ENCODE results near the gene MGME1. TPM values are rescaled to one million over a fixed set of nuclear protein-coding genes. Genes with fewer than 3 reads are reported as not detected.

MGME1 gene
- total and polyA plus RNA-seq, 2 of the 13 experiments (the other 11 are each of a cell fraction or from before 2014, with no cell fraction given) = 36.7 to 66.6 TPM

- TF ChIP-seq, protein P1, sequence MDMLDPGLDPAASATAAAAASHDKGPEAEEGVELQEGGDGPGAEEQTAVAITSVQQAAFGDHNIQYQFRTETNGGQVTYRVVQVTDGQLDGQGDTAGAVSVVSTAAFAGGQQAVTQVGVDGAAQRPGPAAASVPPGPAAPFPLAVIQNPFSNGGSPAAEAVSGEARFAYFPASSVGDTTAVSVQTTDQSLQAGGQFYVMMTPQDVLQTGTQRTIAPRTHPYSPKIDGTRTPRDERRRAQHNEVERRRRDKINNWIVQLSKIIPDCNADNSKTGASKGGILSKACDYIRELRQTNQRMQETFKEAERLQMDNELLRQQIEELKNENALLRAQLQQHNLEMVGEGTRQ (IDR thresholded peaks at IDR 0.05; ENCODE audit: low read depth, low read length) = peak; percentile 58; the same call in 1 of the 2 replicates
- TF ChIP-seq, protein P1 (CRISPR knock-in tag; IDR thresholded peaks at IDR 0.05; ENCODE audit: borderline replicate concordance) = peak; percentile 76
- TF ChIP-seq PHF5A (CRISPR knock-in tag; IDR thresholded peaks at IDR 0.05; ENCODE audit: low read depth, unreplicated experiment) (peak; percentile 98), ZNF256 (CRISPR knock-in tag; conservative IDR thresholded peaks at IDR 0.05) (peak; percentile 89), ZNF766 (CRISPR knock-in tag; IDR thresholded peaks at IDR 0.05; ENCODE audit: borderline replicate concordance) (no peak), DMAP1 (CRISPR knock-in tag; IDR thresholded peaks at IDR 0.05) (peak; percentile 100), DPF2 (CRISPR knock-in tag; IDR thresholded peaks at IDR 0.05; ENCODE audit: borderline replicate concordance, low read depth) (no peak), ZKSCAN8 (CRISPR knock-in tag; IDR thresholded peaks at IDR 0.05; ENCODE audit: borderline replicate concordance) (peak; percentile 87), ZNF382 (CRISPR knock-in tag; IDR thresholded peaks at IDR 0.05; ENCODE audit: borderline replicate concordance) (no peak), BHLHE40 (IDR thresholded peaks at IDR 0.05; ENCODE audit: low read length) (peak; percentile 64), PAF1 (CRISPR knock-in tag; IDR thresholded peaks at IDR 0.05) (peak; percentile 35; the same call in 1 of the 2 replicates), MED13 (CRISPR knock-in tag; IDR thresholded peaks at IDR 0.05) (peak; percentile 96), GATAD2A (CRISPR knock-in tag; IDR thresholded peaks at IDR 0.05) (peak; percentile 74; the same call in 1 of the 2 replicates), POLR2AphosphoS2 (IDR thresholded peaks at IDR 0.05; ENCODE audit: low read depth, low read length) (peak; percentile 96), NR2F6 (IDR thresholded peaks at IDR 0.05) (no peak), NR2F6 (CRISPR knock-in tag; IDR thresholded peaks at IDR 0.05) (peak; percentile 67; the same call in 1 of the 2 replicates), PHF21A (CRISPR knock-in tag; IDR thresholded peaks at IDR 0.05) (peak; percentile 99), NKX3-1 (CRISPR knock-in tag; IDR thresholded peaks at IDR 0.05) (peak; percentile 88), MIER3 (CRISPR knock-in tag; IDR thresholded peaks at IDR 0.05; ENCODE audit: borderline replicate concordance) (peak; percentile 96), TP53 (CRISPR knock-in tag; conservative IDR thresholded peaks at IDR 0.05) (peak; percentile 94), ZSCAN29 (CRISPR knock-in tag; conservative IDR thresholded peaks at IDR 0.05) (no peak), MATR3 (CRISPR knock-in tag; IDR thresholded peaks at IDR 0.05) (no peak)
- TF ChIP-seq, protein P2, sequence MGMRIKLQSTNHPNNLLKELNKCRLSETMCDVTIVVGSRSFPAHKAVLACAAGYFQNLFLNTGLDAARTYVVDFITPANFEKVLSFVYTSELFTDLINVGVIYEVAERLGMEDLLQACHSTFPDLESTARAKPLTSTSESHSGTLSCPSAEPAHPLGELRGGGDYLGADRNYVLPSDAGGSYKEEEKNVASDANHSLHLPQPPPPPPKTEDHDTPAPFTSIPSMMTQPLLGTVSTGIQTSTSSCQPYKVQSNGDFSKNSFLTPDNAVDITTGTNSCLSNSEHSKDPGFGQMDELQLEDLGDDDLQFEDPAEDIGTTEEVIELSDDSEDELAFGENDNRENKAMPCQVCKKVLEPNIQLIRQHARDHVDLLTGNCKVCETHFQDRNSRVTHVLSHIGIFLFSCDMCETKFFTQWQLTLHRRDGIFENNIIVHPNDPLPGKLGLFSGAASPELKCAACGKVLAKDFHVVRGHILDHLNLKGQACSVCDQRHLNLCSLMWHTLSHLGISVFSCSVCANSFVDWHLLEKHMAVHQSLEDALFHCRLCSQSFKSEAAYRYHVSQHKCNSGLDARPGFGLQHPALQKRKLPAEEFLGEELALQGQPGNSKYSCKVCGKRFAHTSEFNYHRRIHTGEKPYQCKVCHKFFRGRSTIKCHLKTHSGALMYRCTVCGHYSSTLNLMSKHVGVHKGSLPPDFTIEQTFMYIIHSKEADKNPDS (CRISPR knock-in tag; IDR thresholded peaks at IDR 0.05) = peak; percentile 95; the same call in 1 of the 2 replicates
- TF ChIP-seq, protein P3, sequence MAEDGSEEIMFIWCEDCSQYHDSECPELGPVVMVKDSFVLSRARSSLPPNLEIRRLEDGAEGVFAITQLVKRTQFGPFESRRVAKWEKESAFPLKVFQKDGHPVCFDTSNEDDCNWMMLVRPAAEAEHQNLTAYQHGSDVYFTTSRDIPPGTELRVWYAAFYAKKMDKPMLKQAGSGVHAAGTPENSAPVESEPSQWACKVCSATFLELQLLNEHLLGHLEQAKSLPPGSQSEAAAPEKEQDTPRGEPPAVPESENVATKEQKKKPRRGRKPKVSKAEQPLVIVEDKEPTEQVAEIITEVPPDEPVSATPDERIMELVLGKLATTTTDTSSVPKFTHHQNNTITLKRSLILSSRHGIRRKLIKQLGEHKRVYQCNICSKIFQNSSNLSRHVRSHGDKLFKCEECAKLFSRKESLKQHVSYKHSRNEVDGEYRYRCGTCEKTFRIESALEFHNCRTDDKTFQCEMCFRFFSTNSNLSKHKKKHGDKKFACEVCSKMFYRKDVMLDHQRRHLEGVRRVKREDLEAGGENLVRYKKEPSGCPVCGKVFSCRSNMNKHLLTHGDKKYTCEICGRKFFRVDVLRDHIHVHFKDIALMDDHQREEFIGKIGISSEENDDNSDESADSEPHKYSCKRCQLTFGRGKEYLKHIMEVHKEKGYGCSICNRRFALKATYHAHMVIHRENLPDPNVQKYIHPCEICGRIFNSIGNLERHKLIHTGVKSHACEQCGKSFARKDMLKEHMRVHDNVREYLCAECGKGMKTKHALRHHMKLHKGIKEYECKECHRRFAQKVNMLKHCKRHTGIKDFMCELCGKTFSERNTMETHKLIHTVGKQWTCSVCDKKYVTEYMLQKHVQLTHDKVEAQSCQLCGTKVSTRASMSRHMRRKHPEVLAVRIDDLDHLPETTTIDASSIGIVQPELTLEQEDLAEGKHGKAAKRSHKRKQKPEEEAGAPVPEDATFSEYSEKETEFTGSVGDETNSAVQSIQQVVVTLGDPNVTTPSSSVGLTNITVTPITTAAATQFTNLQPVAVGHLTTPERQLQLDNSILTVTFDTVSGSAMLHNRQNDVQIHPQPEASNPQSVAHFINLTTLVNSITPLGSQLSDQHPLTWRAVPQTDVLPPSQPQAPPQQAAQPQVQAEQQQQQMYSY (CRISPR knock-in tag; IDR thresholded peaks at IDR 0.05) = peak; percentile 64; the same call in 1 of the 2 replicates
Measured at GRCh38 chr20:17968366-17969277, at the start of gene MGME1, which contains the start of gene SNX5 (continued).

Data from HepG2 (cell line).